ENCODE measurements around the gene DNAJC16.

The DNAJC16 gene

DNA sequence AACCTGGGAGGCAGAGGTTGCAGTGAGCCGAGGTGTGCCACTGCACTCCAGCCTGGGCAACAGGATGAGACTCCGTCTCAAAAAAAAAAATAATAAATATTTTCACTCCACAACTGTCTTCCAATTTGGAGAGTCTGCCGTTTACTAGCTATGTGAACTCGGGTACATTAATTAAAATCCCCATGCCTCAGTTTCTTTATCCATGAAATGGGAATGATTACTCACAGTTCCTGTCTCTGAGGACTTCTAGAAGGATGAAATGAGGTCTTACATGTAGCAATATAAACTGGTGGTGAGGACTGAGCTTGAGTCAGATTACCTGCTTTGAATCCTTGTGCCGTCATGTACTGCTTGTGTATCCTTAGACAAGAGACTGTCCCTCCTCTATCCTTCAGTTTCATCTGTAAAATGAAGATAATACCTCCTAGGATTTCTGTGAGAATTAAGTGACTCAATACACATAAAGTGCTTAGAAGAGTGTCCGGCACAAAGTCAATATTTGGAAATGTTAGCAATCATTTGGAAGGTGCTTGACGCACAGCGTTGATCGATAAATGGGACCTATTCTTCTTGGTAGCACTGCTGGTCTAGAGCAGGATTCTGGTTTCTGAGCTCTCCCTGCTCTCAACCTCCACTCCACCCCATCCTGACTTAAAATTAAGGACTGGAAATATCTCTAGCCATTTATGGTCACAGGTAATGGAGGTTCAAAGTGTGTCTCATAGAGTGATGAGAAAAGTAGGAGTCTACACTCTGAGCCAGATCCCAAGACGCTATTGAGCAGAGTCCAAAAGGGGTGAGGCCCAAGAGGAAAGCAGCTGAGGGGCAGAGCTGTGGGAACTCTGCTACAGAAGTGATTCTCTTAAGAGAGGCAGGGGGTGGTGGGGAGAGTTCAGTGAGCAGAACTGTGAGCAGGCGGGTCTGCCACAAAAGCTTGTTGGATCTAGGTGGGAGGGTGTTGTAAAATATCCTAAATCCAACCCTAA lies 79.0 kb downstream of the DNAJC16 start:
- no peak overlapping the region for H3K4me3 ChIP-seq (ENCODE audit: control insufficient read depth, low read depth, low read length)
- TF ChIP-seq, protein P1, sequence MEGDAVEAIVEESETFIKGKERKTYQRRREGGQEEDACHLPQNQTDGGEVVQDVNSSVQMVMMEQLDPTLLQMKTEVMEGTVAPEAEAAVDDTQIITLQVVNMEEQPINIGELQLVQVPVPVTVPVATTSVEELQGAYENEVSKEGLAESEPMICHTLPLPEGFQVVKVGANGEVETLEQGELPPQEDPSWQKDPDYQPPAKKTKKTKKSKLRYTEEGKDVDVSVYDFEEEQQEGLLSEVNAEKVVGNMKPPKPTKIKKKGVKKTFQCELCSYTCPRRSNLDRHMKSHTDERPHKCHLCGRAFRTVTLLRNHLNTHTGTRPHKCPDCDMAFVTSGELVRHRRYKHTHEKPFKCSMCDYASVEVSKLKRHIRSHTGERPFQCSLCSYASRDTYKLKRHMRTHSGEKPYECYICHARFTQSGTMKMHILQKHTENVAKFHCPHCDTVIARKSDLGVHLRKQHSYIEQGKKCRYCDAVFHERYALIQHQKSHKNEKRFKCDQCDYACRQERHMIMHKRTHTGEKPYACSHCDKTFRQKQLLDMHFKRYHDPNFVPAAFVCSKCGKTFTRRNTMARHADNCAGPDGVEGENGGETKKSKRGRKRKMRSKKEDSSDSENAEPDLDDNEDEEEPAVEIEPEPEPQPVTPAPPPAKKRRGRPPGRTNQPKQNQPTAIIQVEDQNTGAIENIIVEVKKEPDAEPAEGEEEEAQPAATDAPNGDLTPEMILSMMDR (IDR thresholded peaks at IDR 0.05; ENCODE audit: control insufficient read depth, insufficient read depth, low read depth, low read length, missing control alignments): no peak
- no peak for DNase-seq (ENCODE audit: low read depth)

DNA sequence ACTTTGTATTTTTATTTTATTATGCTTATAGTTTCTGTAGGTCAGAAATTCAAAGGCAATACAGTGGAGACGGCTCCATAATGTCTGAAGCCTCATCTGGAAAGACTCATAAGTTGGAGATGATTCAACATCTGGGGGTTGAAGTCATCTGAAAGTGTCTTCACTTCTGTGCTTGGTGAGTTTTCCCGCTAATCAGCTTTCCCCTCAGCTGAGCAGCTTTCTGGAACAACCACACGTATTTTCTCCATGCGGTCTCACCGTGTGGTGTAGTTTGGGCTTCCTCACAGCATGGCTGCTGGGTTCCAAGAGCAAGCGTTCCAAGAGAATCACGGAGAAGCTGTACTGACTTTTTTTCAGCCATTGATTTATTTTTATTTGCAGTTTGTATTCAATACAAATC lies 83.0 kb downstream of the DNAJC16 start:
- TF ChIP-seq, protein P1 (IDR thresholded peaks at IDR 0.05; ENCODE audit: control insufficient read depth, insufficient read depth, low read depth, low read length, missing control alignments): no peak
- DNase-seq (ENCODE audit: low read depth): no peak
- no peak overlapping the region for H3K4me3 ChIP-seq (ENCODE audit: control insufficient read depth, low read depth, low read length)

DNA sequence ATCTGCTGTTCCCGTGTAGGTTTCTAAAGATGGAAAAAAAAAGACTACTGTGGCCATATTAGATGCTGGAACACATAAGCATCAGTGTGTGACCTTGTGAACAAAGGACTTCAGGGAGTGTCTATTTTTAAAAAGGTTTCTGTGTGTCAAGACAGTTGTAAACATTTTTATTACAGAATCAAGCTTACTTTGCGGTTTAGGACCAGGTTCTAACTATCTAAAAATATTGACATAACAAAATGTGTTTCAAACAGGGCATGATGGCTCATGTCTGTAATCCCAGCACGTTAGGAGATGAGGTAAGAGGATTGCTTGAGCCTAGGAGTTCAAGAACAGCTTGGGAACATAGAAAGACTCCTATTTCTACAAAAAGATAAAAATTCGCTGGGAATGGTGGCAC lies 83.5 kb downstream of the DNAJC16 start:
- no peak overlapping the region for H3K4me3 ChIP-seq (ENCODE audit: control insufficient read depth, low read depth, low read length)
- DNase-seq (ENCODE audit: low read depth): no peak
- TF ChIP-seq, protein P1 (IDR thresholded peaks at IDR 0.05; ENCODE audit: control insufficient read depth, insufficient read depth, low read depth, low read length, missing control alignments): no peak

- TF ChIP-seq, protein P1 (IDR thresholded peaks at IDR 0.05; ENCODE audit: control insufficient read depth, insufficient read depth, low read depth, low read length, missing control alignments): no peak
- DNase-seq (ENCODE audit: low read depth): no peak
- peak overlapping the region; percentile 54 for H3K4me3 ChIP-seq (ENCODE audit: control insufficient read depth, low read depth, low read length)
Measured at GRCh38 chr1:15616373-15617172, 89.9 kb downstream of the DNAJC16 start.

DNA sequence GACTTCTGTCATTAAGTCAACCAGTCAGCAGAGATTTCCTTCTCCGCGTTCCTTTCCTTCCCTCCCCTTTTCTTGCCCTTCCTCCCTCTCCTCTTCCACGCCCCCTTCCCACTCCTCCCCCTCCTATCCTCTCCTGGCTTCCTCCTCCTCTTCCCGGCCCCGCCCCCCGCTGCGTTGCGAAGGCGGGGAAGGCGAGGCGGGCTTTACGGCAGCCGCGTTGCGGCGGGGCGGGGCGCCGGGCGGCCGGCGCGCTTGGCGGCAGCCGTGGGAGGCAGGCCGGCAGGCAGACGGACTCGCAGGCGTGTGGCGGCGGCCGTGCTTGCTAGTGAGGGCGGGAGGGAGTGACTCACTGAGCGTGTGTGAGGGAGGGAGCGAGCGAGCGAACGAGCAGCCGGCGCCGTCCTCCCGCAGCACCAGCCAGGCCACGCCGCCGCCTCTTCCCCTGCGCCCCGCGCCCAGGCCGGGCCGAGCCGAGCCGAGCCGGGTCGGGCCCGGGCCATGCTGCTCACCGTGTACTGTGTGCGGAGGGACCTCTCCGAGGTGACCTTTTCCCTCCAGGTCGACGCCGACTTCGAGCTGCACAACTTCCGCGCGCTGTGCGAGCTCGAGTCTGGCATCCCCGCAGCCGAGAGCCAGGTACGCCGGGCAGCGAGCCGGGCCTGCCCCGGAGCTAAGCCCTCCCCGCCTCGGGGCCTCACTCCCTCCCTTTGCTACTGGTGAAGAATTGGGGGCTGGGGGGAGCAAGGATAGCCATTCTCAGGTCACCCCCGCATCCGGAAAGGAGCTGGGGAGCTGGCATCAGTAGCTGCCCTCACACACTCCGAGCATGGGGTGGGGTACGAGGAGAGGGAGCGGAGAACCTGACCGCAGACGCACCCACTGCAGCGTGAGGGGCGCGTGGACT lies 90.8 kb downstream of the DNAJC16 start, which contains the start of gene DDI2:
DDI2 (plus strand) TSS at position 286 of the 904 bp plus-strand sequence; CDS start at position 499, 213 bp downstream.
- TF ChIP-seq, protein P1 (IDR thresholded peaks at IDR 0.05; ENCODE audit: control insufficient read depth, insufficient read depth, low read depth, low read length, missing control alignments): no peak
- peak; percentile 89 for DNase-seq (ENCODE audit: low read depth)
- peak within 1 kb of the TSS; percentile 100 for H3K4me3 ChIP-seq (ENCODE audit: control insufficient read depth, low read depth, low read length)

All from AG09309 (cell line).